DMS 273 treated with DMSO at 0.1 percent for 48 hours (cell line): ENCODE measurements around the gene GNAQ.

ENCODE experiments used
- DNase-seq: peaks from one replicate; lab custom pipeline; 2025; lab: John Stamatoyannopoulos, UW

Gene GNAQ

DNA sequence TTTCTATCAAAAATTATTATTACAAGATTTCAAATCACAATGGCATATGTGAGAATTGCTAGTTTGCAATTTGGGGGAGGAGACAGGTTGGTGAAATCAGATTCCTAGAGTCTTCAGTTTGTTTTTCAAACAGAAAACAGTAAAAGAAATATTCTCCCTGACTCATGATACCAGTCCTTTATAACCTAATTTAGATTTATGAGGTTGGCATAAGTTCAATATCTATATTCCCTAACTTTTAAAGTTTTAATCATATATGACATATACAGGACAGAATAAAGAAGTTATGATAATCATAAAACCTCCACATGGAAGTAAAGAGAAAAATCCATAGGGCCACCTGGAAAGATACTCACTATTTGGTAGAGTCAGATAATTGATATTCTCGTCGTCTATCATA is 216.4 kb downstream of the GNAQ start:
- no peak for DNase-seq

DNA sequence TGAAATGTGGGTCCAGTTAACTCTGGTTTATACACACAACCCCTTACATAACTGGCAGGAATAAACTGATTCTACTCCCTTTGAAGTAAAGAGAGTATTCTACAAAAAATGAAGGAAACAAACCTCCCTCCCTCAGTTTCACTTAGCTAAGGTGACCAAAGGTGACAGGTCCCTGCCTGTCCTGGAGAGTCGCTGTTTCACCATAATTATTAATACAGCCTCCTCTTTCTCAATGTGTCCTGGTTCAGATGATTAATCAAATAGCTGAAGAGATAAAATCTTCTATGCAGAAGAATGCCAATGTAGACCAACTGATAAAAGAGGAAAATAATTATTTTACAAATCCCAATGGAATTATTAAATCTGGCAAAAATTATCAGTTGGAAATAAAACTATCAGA is 219.8 kb downstream of the GNAQ start:
- DNase-seq, result no peak

DNA sequence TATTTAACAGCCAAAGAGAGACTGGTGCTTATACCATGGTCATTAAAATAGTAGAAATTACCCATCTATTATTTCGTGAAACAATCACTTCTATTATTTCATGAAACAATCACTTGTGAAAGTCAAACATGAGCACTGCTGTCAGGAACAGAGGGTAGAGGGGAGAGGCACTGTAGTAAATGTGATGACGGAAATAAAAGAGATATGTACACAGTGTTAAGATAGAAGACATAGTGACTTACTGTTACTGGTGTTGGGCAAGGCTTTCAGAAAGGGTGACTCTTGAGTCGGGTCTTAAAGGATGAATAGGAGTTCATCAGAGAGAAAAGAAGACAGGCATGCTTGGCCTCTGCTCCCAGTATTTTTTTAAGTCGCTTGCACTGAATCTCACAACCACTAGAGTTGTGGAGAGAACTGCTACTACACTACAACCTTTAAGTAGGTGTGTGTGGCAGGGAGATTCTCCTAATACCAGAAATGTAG is 220.9 kb downstream of the GNAQ start:
- DNase-seq, result no peak

DNA sequence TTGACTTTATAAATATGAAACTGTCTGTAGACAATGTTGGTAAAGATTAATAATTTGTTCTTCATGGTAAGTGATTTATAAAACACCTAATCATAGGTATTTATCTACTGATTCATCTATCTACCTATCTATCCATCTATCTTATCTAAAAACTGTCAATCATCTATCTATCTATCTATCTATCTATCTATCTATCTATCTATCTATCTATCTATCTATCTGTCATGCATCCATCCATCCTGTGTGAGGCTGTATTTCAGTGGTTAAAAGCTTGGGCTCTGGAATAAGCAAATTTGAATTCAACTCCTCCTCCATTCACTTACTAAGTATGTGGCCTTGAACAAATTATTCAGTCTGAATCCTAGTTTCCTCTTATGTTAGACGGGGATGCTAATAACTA is 221.6 kb downstream of the GNAQ start:
- DNase-seq, result no peak

DNA sequence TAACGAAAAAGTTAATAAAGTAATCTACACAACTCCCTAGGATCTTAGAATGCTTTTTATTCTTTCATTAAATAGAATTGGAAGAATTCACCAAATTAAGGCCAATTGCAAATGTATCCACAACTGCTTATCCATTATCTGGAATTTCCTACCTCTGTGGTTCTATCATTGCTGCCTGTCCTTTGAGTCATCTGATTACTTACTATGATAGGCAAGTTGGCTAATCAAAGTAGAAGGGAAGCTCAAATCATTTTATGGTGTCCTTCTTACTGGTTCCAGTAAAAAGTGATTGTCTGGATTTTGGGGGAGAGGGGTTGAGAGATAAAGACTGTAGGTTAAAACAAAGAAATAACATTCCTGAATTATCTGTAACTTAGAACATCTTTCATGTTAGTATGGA is 222.1 kb downstream of the GNAQ start:
- DNase-seq, result no peak

DNA sequence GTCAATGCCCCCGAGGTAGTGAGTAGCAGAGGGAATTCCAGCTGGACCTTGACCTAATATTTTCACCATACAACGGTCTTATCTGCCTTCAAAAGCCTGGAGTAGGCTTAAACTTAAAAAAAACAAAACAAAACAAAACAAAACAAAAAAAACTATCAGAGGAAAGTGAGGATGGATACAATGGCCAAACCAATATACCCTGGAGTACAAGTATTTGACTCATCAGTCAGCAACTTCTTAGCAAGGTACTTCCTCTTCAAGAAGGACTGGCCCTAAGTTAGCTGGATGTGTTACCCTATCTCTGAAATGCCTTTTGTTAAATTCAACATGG is 222.9 kb downstream of the GNAQ start:
- DNase-seq, result no peak

DNA sequence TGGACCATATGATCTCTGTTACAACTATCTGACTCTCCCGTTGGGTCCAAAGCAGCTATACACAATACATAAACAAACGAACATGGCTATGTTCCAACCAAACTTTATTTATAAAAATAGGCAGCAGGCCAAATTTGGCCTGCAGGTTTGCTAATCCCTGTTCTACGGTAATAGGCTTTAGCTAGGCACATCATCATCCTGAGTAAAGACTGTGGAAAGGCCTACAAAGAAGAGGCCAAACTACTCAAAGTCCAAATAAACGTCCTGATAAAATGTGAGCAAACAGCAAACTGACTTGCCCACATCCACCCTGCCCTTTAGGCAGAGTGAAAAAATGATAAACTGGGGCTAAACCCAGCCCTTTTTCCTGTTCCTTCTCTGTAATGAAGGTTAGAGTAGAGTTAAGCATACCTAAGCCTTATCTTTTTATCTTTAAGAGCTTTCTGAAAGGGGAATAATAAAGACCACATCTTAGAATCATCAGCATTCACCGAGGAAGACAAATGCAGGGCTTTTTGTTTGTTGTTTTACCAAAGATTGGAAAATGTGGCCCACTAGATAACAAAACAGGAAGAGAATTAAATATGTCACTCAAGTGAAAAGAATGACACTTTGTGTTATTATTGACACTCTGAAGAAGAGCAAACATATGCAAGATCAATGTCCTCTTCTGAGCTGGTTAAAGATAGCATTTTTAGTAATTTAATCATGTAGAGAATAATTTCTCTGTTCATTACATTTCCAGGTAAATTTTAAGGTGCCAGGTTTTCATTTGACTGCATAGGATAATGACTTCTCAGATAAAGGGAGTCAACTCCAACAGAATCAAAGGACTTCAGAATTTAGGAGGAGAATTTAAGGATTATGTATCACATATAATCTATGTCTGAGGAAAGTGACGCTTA is 223.5 kb downstream of the GNAQ start:
- no peak for DNase-seq

DNA sequence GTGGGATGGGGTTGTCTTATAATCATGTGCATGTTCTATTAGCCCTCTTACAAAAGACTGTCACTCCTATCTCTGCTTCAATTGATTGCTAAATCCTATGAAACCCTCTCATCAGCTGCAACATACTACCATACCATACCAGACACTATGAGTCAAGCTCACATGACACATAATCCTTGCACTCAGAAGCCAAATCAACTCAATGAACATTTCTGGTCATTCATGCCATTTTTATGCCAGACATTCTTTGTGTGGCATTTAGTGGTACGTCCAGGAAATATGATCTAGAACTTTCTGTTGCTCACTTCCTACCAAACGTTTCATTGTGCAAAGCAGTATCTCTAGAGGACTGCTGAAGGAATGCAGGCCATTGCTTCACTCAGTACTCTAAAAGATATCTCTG is 224.3 kb downstream of the GNAQ start:
- no peak for DNase-seq

DNA sequence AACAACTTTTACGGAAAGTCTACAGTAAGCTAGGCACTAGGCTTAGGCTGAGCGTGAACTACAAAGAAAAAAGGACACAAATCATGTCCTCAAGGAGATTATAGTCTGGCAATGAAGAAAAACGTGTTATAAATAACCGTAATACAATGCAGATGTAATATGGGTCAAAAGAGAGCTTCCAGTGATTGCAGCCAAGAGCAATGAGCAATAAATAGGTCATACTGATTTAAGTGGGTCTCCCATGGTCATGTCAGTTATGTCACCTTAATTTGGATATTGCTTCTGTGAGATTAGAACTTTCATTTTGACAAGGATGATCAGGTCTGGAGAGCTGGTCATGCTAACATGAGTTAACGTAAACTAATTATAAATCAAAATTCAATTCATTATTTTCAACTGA is 224.9 kb downstream of the GNAQ start:
- no peak for DNase-seq

DNA sequence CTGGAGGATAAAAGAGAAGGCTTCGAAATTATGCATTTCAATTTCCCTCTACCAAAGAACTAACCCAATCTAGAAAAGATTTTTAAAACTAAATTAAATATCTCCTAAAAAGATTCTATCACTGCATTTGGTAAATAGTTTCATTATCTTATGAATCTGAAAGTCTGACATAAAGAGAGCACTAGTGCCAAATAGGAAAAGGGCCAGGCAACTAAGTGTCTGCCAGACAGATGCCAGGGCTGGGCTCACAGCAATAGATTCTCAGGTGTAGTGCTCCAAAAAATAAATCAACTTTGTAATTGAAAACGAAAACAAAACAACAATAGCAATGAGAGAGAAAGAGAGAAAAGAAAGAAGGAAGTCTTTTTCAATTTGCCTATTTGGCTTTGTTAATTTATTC is 225.8 kb downstream of the GNAQ start:
- no peak for DNase-seq

DNA sequence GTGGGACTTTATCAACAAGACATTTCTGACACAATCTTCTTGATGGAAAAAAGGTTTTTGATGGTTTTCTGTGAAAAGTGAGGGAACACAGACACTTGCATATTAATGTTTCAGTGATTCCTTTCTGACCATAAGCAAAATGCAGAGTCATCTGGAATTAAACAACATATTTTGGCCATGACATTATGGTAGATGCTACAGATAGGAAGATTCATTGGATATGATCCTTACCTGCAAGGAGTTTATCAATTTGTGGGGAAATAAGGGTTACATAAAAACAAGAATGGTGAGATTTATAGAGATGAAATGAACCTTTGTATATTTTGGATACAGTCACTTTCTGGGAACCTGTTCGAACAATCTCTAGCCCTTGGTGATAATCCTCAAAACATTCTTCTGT is 228.2 kb downstream of the GNAQ start:
- no peak for DNase-seq

DNA sequence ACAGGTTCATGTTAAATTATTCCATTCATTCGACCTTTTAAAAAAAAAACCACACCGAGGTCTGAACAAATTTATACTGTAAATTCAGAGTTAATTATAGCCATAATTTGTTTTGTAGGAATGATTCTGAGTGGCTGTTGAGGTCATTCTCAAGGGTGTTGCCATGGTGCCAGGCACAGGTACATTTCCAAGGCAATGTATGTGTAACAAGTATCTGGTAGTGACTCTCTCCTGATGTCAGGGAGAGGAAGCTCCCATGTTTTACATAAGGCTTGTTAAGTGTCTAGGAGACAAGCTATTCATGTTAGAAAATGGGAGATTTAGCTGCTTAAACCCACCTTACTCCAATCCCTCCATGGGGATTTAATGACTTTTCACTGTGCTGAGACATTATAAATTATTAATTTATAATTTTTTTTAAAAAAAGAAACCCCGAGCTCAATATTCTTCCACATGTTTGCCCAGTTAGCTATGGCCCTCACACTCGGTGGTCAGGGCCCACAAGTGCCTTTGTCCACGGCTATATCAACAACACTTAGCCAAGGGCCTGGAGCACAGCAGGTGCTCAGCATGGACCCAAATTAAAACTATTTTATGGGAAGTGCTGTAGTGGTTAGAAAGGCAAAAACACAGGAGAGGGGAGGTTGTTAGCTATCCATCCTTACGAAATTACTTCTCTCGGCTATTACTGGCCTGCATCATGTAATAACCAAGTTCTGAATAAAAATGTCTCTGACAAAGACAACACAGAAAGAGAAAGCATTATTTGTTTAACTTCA is 228.9 kb downstream of the GNAQ start:
- DNase-seq, result no peak

DNA sequence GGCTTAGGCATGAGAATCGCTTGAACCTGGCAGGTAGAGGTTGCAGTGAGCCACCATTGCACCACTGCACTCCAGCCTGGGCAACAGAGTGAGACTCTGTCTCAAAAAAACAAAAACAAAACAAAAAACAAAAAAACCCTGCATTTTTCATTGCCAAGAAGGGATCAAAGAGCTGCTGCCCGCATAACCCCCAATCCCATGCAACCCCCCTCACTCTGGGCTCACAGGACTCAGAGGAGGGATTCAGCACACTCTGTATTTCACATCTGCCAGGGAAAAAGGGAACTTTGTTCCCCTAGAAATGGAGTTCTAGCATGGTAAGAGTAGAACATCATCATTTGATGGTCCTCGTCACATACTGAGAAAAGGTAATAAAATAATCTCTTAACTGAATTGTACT is 229.5 kb downstream of the GNAQ start:
- DNase-seq, result no peak

DNA sequence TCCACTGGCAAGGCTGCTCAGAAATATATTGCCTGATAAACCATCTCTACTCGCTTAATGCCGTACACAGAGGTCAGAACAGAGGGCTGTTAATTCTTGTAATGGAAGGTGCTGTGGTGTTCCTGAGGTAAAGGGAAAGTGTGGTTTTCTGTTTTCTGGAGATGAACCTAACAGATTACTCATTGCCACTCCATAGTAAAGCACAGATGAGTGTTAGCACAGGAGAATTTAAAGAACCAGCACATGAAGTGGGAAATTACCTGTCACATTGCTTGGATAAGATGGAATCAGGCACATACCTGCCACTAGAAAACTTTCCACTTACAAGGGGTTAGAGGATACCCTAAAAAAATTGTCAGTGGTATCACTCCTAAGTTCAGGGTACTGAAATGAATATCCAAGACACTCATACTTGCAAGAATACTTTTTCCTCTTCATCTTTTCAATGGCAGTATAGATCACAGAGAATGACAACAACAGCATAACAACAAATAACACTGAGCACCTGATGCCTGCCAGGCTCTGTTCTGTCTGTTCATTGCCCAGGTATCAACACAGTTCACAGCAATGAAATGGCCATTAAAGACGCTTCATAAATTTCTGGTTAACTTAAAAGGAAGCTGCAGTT is 230.6 kb downstream of the GNAQ start:
- no peak for DNase-seq

DNA sequence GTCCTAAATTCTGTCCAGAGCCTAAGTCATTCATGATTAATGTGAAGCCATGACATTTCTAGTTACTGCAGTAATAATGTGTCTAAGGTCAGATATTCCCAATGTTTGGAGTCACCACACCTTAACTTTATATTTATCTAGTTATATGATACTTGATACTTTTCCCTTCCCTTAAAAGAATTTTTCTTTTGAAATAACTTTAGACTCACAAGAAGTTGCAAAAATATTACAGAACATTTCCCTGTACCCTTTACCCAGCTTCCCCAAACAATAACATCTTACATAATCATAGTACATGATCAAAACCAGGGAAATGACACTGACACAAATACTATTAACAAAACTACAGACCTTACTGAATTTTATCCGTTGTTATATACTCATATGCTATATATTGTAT is 233.5 kb downstream of the GNAQ start:
- no peak for DNase-seq

DNA sequence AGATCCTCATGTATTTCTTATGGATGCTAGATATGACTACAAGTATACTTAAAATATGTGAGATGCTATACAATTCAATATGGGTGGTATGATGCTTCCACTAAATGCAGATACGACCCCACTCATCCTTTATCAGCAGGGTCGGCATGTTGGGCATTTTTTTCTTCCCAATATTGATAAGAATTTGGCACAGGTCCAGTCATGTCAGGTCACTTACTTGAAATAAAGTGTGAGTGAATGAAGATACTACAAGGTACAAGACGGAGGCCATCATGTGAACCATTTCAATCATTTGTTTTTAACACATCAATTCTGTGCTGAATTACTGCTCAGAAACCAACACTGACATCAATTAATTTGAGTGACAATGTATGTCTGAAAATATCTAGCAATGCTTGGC is 236.6 kb downstream of the GNAQ start:
- no peak for DNase-seq

DNA sequence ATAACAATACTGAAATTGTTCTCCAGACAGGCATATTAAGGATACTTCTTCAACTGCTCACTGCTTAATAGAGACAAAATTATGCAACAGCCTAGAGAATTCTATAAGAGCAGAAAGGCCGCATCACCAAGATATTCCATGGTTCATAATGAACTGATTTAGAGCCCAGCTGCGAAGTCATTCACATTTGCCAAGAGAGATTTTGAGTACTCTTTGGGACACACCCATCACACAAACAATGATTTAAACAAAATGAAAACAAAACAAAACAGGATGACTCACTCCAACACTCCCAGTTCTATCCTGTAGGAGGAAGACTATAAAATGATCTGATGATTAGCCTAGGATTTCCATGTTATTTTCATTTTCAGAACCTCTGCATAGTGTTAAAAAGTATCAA is 237.8 kb downstream of the GNAQ start:
- no peak for DNase-seq

DNA sequence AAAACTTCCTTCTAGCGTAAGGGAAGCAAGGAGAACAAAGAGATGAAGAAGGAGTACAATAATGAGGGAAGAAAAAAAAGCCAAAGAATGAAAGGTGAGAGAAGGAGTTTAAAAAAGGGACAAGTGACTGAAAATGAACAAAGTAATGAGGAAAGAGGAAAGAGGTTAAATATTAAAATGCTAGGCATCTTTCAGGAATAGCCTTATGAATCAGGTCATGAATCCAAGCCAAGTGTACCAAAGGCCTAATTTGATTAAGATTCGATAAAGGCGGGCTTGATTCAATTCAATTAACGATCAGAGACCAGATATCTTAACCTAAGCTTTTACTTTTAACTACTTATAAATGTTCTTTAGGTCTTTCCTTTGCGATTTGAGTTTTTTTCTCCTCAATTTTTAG is 241.7 kb downstream of the GNAQ start:
- DNase-seq, result no peak

DNA sequence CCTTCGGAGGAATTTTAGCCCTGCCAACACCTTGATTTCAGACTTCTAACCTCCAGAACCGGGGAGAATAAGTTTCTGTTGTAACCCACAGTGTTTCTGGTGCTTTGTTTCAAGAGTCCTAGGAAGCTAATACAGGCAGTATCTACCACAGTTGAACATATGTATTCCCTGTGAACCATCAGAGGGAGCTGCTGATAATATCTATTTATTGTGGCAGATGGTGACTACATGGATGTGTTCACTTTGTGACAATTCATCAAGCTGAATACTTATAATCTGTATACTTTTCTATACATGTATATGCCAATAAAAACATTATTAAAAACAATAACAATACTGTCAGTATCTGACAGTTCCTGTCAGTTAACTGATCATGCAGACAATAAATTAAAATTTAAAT is 246.3 kb downstream of the GNAQ start:
- no peak for DNase-seq

DNA sequence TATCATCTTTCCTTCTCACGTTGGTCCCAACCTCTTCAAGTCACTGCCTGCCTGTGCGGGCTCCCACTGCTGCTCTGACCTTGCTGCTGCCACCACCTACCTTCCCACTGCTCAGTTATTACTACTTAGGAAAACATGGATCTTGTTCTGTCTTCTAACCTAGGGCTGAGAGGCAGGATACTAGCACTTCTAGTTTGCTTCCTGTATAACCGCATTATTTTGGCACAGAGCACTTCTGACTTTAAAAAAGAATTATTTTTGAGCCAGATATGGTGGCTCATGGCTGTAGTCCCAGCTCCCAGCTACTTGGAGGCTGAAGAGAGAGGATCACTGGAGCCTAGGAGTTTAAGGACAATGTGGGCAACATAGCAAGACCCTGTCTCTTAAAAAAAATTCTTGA is 248.1 kb downstream of the GNAQ start:
- DNase-seq, result no peak

DNA sequence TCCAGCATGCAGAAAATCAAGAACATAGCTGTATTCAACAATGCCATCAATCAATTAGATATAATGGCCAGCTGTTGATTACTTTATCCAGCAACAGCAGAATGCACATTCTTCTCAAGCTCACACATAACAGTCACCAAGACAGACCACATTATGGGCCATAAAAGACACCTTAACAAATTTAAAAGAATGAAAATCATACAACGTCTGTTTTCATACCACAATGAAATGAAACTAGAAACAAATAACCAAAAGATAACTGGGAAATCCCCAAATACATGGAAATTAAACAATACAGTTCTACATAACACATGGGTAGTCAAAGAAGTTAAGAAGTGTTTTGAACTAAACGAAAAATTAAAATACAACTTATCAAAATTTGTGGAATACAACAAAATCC is 252.6 kb downstream of the GNAQ start:
- no peak for DNase-seq

DNA sequence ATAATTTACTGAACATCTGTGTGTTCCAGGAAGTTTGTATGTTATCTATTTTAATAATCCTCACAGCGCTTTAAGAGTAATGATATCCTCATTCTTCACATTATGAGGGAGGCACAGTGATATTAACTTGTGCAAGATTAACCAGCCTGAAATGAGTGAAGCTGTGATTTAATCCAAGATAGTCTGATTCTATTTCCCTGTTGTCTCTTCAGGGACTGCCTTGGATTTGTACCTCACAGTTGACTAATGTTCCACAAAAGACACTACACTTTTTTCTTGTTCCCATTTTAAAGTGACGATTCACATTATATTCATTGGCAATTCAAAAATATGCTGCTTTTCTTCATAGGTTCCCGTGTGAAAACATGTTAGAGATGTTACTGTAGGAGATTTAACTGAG is 258.2 kb downstream of the GNAQ start:
- no peak for DNase-seq

DNA sequence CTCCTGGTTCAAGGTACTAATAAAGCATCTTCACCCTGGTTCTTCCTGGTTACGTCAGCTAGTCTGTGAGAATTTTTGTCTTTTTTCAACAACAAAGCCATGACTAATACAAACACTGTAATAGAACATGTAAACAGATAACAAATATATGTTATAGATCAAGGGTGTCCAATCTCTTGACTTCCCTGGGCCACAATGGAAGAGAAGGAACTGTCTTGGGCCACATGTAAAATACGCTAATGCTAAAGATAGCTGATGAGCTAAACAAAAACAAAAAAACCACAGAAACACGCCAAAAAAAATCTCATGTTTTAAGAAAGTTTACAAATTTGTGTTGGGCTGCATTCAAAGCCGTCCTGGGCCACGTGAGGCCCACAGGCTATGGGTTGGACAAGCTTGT is 259.0 kb downstream of the GNAQ start:
- no peak for DNase-seq
